DMS114 treated with DMSO at 0.1 percent for 48 hours (cell line): ENCODE results near the gene CLEC18A.
A peak's percentile ranks its signal among the peaks of the same experiment; 100 is the strongest.
"Not testable (repeated sequence)": the region's sequence is repeated elsewhere in the genome, so short reads cannot be mapped to it uniquely, and the experiment has no call there.

Experiments used
- DNase-seq: peaks from one replicate; lab custom pipeline; 2025; ENCODE audit not compliant: unreplicated experiment; lab: John Stamatoyannopoulos, UW

CLEC18A gene

GRCh38 chr16:69930117-69930776 is 20.9 kb upstream of the CLEC18A start:
- DNase-seq, result peak; percentile 29

- no peak for DNase-seq
Observed at GRCh38 chr16:69931631-69932030, 19.5 kb upstream of the CLEC18A start.

DNA sequence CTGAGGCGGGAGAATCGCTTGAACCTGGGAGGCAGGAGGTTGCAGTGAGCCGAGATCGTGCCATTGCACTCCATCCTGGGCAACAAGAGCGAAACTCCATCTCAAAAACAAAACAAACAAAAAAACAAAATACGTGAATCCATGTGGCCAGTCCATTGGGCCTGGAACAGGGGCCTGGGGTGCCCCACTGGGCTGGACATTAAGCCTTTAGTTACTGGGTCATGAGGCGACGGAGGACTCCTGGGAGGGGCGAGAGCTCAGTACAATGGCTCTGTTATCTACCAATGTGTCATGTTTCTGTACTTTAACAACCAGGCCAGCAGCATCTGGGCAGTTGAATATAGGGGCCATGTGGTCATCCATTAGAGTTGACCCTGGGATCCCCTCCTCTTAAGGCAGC is 18.9 kb upstream of the CLEC18A start:
- DNase-seq, result no peak

DNA sequence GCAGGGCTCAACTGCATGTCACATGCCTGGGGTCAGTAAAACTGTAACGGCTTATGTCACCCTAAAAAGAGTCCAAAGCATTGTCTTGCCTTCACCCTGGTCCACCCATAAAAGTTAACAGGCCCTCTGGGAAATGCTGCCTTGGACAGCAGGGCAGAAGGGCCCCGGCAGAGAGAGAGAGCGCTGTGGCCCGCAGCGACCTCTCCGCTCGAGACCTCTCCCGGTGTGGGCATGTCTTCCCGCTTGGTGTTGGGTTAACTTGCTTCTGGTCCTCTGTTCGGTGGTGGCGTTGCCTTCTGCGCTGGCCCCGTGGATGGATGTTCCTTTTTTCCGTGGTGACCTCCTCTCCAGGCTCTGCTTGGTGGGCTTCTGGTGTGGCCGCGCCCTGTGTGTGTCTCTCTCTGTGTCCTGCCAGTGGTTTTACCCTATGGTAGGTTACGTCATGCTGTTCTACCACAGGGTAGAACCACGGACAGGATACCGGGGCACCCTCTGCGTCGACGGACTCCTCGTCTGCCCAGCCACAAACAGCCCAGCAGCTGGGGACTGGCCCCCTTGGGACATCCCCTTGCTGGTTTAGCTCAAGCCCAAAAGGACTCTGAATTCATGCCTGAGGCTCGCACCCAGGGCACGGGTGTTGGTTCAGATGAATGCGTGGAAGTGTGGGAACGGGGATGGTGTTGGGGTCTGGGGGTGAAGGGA is 18.3 kb upstream of the CLEC18A start:
- DNase-seq, result no peak

- DNase-seq, result no peak
Observed at GRCh38 chr16:69934044-69934443, 17.1 kb upstream of the CLEC18A start.

DNA sequence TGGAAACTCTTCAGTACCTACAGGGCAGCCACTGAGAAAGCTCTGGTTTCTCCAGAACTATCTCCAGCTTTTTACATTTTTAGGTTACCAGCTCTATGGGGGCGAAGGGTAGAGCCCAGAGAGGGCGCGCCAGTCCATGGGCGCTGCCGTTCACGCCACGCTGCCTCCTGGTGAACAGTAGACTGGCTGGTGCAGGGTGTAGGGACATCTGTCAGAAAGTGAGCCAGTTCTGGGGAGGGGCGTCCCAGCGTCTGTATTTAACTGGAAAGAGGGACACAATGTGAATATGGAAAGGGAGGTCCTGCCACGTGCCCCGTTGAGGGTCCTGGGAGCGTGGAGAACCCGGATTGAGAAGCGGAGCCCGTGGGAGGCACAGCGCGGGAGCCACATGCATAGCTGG is 16.4 kb upstream of the CLEC18A start:
- no peak for DNase-seq

DNA sequence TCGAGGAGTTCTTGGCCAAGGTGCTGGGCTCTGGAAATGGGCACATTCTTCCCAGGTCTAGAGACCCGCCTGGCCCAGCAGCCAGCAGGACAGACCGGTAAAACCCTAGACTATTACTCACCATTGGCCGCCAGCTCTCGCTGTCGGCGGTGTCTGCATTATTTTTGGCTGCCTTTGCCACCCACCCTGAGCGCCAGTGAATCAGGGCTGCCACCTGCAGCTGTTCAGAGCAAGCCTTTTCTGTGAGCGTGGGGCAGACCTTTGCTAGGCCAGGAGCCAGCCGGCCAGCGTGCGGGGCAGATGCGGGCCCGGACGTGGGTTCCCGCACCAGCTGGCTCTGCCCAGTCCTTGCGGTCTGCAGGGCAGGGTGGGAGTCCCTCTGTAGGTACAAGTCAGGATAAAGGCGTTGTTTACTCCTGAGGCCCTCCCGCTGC is 15.8 kb upstream of the CLEC18A start:
- no peak for DNase-seq

DNA sequence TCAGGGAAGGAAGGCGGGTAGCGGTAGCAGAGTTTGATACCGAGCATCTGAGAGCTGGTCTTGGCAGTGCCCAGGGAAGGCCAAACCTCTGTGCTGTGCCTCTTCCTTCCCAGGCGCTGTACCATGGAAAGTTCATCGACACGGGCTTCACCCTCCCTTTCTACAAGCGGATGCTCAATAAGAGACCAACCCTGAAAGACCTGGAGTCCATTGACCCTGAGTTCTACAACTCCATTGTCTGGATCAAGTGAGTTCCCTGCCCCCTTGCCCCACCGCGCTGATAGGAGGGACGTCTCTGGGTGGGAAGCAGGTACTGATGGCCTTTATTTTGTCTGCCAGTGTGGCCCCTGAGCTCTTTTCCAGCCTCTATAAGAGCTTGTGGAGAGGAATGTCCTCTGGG is 15.4 kb upstream of the CLEC18A start:
- no peak for DNase-seq

DNA sequence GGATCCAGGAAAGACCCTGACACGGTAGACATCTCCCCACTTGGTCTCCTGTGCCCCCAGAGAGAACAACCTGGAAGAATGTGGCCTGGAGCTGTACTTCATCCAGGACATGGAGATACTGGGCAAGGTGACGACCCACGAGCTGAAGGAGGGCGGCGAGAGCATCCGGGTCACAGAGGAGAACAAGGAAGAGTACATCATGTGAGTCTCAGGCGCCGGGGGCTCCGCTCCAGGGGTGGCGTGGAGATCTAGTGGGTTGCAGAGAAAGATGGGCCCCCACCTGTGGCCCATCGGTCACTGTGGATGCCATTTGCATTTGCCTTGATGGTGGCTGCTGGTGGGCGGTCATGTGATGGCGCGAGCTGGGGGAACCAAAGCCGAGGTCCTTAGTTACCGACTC is 14.9 kb upstream of the CLEC18A start:
- DNase-seq, result no peak

- no peak for DNase-seq
Observed at GRCh38 chr16:69936751-69937211, 14.4 kb upstream of the CLEC18A start.

- peak; percentile 66 for DNase-seq
Observed at GRCh38 chr16:69937465-69937951, 13.6 kb upstream of the CLEC18A start.

- no peak for DNase-seq
Observed at GRCh38 chr16:69938981-69939820, 11.9 kb upstream of the CLEC18A start.

GRCh38 chr16:69939821-69940585 is 11.1 kb upstream of the CLEC18A start:
- no peak for DNase-seq

DNA sequence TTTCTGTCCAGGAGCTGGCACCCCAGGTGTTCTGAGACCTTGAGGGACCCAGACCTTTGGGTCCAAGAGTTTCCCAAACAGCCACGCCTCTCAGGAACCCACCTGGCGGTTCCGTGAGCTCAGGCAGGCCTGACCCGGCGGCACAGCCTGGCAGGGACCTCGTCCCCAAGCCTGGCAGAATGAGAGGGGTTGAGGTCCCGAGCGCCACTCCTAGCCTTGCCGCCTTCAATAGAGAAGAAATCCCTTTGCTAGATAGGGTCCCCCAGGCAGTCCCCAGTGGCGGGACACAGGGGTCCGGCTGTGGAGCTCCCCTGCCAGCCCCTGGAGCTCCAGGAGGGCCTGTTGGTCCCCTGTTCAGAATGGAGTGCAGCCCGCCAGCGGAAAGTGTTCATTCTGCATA is 10.5 kb upstream of the CLEC18A start:
- no peak for DNase-seq

DNA sequence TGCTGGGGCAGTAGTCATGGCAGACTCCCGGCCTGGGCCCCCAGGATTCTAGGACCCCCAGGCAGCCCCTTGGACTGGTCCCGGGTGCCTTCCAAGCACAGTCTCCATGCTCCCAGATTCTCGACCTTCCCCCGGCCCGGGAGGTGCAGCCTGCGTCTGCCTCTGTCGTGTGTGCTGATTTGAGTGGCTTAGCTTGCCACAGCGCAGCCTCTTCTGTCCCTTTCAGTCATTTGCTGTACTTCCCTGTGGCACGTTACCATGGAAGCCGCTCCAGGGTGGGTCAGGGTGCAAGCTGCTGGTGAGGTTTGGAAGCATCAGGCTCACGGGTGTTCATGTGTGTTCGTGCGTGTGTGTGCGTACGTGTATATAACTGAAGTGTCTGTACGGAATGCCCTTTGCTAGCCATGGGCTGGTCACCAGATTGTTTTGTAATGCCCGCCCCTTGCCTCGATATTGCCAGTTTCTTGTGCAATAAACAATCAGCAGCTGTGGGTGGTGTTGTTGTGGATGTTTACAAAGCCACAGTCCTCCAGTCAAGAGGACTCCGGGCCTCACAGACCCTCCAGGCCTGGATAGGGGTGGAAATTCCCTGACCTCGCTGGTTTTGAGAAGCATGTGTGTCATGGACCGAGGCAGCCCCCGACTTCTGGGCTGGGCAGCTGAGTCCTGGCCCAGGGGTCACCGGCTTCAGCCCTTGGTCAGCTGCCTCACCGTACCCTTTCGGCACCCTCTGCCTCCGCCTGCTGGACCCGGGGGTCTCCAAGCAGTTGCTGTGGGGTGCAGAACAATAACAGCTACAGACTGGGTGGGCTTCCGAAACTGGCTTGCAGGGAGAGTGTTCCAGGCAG is 9.7 kb upstream of the CLEC18A start:
- DNase-seq, result no peak

GRCh38 chr16:69942099-69942491 is 9.0 kb upstream of the CLEC18A start:
- no peak for DNase-seq

DNA sequence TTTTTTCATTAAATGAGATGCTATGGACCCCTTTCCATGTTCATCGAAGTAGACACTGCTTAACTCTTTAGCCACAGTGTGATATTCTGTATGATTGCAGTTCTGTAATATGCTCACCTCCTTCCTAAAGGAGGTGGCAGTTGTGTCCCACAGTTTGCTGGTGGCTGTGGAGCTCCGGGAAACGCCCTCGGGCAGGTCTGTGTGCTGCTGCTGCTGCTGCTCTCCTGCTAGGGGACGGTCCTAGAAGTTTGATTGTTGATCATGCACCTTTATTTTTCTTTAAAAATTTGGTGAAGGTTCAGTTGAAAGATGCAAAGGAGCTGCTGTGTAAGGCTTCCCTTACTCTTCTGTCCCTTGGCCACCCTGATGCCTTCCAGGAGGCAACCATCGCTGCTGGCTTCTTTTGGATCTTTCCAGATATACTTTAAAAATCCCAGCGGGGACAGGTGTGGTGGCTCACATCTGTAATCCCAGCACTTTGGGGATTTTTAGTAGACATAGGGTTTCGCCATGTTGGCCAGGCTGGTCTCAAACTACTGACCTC is 8.4 kb upstream of the CLEC18A start:
- no peak for DNase-seq

DNA sequence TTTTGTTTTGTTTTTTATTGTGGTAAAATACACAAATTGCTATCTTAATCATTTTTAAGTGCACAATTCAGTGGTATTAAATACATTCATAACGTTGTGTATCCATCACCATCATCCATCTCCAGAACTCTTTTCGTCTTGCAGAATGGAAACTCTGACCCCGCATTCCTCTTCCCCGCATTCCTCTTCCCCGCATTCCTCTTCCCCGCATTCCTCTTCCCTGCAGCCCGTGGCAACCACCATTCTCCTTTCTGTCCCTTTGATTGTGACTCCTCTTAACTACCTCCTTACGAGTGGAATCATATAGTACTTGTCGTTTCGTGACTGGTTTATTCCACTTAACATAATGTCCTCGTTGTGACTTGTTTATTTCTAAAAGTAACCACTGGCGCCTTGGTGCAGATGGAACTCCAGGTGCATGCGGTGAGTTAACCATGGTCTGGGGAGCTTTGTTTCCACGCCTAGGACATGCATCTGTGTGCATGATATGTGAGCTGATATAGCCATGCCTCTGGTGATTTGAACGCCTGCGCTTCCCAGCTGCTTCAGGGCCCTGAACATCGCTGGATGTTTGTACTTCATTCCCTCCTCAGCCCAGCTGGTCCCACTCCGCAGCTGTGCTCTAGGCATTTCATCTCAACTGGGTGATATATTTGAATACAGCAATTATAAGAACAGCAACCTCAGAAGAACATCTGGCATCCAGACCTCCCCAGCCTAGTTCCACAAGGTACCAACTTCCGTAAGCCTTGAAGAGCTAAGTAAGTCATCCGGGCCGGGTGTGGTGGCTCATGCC is 7.7 kb upstream of the CLEC18A start:
- DNase-seq, result not testable (repeated sequence)

DNA sequence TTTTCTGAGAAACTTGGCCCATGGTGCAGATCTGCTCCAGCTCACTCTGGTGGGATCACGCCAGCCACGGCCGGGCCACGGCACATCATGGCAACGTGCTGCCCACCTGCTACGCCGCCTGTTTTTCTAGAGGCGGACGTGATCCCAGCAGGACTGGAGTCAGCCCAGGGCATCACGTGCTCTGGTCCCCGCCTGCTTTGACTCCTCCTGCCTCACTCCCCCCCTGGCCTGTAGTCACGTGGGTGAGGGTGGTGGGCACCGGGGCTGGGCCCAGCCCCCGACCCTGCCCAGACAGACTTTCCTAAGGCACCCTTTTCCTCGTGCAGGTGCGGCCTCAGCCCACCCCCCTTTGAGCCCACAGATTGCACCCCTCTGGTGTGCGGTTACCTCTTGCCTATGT is 723 bp upstream of the CLEC18A start:
- not testable (repeated sequence) for DNase-seq
